Measurements from ENCODE around the gene MYLK4. TPM values are rescaled to one million over a fixed set of nuclear protein-coding genes. Genes with fewer than 3 reads are reported as not detected.

MYLK4 gene
- total RNA-seq, 1 experiment from 2014 or later, result 0.60 TPM

DNA sequence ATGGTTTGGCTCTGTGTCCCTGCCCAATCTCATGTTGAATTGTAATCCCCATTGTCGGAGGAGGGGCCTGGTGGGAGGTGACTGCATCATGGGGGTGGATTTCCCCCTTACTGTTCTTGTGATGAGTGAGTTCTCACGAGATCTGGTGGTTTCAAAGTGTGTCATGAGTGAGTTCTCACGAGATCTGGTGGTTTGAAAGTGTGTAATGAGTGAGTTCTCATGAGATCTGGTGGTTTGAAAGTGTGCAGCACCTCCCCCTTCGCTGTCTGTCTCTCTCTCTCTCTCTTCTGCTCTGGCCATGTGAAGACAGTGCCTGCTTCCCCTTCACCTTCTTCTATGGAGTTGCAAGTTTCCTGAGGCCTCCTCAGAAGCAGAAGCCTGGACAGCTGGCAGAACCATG lies 87.6 kb downstream of the MYLK4 start:
- no peak for DNase-seq (ENCODE audit: low read depth)

DNA sequence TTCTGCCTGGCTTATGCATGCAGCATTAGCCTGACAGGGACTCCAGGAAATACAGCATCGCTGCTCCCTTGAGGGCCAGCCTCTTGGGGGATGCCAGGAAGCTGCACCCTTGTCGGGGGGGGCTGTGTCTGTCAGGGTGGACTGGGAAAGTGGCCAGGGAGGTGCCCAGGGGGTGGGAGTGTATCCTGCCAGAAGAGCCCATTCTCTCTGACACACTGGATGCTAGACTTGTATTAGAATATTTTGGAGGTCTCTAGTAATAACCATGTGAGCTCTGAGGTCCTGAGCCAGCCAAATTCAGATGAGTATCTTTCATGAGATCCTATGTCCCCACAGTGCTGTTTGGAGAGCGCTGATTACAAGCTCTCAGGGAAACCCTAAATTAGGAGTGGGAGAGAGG lies 89.1 kb downstream of the MYLK4 start:
- DNase-seq (ENCODE audit: low read depth), result no peak

DNA sequence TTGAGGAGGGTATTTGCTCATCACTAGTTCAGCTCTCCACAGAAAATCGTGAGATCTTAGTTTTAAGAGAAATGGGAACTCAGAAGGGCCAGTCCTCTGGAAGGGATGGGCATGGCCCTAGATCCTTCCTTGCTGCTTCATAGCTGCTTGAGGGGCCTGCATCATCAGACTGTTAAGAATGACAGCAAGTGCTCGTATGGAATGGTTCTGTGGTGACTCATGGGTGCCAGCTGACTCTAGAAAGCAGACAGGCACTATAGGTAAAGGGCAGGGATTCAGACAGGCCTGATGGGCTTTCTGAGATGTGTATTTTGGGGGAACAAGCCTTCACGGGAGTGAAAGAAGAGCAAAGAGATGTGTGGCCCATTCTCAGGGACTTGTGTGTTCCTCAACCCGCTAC lies 90.8 kb downstream of the MYLK4 start:
- DNase-seq (ENCODE audit: low read depth), result peak; percentile 49

DNA sequence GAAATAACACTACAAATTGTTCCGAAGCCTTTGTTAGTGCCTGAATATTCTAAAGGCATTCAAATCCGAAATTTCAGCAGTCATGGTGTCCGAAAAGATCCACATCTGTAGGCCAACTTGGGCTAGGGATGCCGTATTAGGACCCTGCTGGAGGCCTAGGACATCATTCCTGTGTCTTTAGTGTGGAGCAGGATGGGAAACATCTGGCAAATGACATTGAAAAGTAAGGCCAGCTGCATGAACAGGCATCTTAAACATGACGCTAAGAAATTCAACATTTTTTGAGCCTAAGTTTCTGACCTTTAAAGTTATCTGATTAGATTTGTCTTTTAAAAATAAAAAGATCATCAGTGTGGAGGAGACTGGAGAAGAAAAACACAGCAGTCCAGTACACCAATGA lies 91.3 kb downstream of the MYLK4 start:
- no peak for DNase-seq (ENCODE audit: low read depth)

DNA sequence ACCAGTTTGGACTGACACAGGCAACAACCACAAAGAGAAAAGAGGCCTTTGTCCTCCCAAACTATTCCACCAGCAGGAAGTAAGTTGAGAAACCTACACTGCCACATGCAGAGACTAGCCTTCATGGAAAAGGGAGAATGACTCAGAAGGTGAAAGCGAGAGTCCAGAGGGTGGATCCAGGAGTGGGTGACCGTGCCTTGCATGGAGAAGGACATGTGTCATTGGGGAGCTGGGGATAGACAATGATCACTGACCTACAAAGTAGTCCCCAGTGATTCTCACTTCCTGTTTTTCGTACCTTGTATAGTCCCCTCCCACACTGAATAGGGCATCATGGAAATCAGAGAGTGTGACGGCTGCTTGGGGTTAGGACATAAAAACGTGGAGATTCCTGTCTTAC lies 91.9 kb downstream of the MYLK4 start:
- peak; percentile 63 for DNase-seq (ENCODE audit: low read depth)

DNA sequence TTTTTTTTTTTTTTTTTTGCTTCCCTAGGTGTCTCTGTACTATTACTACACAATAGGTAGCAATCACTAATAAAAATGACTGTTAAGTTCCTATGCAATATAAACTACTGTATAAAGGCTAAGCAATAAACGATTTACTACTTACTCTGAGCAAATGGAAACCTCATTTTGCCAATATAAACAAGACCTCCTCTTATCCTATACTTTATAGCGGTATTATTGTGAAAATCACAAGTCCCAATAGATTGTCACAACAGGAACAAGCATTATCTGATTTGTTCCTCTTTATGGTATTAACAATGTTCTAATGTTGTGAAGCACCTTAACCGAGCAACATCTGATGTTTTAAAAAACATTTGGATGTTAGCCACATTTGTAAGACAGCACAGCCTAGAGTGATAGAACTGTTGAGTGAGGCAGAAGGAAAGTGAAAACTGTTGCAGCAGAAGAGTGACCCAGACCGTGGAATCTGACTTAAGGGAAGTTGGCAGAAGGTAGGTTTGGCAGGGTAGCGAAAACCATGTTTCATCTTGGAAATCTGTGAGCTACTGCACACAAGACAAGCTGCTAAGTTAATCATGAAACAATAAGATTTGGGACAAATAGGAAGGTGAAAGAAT lies 94.2 kb downstream of the MYLK4 start:
- DNase-seq (ENCODE audit: low read depth), result no peak

DNA sequence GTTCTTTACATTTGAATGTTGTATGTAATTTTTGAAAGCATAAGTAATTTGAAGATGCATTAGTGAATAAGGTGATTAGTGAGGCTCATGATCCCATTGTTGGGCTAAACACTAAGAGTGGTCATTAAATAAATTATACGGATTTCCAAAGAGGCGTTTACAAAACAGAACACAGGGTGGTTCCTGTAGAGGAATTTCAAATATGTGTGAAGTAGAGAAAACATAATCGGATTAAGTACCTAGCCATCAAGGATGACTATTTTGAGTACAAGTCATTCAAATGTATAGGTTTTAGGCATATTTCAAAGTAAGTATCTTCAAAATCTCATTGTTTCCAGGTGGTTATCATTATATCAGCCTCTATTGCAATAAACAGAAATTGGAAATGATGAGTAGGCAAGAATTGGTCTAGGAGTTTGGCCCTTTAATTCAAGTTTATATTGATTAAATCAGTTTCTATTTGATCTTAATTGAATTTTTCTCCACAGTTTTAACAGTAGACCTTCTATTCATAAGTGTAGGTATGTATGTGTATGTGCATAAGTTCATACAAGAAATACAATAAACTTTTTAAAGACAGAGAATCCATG lies 94.8 kb downstream of the MYLK4 start:
- no peak for DNase-seq (ENCODE audit: low read depth)

DNA sequence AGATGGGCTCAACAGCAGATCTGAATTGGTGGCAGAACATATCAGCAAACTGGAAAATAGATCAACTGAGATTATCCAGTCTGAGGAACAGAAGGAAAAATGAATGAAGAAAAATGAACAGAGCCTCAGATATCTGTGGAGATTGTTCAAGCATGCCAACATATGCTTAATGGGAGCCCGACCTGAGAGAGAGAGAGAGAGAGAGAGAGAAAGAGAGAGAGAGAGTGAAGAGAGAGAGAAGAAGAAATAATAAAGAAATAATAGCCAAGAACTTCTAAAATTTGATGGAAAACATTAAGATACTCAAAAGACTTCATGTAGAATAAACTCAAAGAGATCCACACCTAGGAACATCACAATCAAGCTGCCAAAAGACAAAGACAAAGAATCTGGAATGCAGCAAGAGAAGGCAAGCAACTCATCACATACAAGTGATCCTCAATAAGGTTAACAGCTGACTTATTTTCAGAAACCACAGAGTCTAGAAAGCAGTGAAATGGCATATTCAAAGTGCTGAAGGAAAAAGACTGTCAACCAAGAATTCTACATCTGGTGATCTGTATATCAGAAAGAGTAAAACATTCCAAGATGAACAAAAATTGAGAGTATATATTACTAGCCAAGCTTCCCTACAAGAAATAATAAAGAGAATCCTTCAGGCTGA lies 97.2 kb downstream of the MYLK4 start:
- no peak for DNase-seq (ENCODE audit: low read depth)

DNA sequence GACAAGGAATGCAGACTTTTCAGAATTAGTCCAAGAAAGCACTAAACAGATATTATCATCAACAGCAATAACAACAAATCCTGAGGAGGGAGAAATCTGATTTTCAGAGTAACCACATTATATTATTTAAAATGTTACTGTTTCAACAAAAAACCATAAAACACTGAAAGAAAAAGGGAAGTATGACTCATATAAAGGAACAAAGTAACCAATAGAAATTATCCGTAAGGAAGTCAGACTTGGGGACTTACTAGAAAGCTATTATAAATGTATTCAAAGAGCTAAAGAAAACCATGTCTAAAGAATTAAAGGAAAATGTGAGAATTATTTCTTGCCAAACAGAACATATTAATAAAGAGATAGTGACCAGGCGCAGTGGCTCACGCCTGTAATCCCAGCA lies 98.1 kb downstream of the MYLK4 start:
- DNase-seq (ENCODE audit: low read depth), result no peak

DNA sequence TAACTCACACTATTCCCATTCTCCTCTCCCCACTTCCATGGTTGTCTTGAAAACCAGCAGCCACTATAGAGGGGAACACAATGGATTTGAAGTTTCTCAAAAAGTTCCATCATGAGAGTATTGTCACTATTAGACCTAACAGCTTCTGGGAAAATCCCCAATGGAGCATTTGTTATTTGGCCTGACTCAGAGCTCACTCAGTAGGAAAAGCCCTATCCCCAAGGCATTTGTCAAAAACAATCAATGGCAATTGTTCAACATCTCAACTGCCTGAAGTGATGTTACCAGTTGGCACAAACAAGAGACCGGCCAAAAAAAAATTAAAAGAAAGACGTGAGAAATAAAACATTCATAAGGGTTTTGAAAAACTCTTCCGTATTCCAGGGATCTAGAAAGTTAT lies 98.8 kb downstream of the MYLK4 start:
- peak; percentile 55 for DNase-seq (ENCODE audit: low read depth)

DNA sequence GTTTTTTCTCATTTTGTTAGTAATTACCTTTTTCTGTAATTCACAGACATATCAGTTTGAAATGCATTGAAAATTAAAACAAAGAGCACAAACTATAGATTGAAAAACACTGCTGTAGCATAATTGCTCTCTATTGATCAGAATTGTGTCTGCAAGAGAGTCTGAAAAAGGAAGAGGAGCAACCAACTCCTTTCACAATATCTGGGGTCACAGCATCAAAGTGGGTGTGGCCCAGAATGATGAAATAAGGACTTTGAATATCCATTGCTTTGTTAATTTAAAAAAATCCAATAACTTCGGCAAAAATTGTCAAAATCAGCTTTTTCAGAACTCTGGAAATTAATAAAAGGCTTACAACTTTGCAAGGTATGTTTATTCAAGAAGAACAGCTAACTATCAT lies 99.2 kb downstream of the MYLK4 start:
- DNase-seq (ENCODE audit: low read depth), result no peak

DNA sequence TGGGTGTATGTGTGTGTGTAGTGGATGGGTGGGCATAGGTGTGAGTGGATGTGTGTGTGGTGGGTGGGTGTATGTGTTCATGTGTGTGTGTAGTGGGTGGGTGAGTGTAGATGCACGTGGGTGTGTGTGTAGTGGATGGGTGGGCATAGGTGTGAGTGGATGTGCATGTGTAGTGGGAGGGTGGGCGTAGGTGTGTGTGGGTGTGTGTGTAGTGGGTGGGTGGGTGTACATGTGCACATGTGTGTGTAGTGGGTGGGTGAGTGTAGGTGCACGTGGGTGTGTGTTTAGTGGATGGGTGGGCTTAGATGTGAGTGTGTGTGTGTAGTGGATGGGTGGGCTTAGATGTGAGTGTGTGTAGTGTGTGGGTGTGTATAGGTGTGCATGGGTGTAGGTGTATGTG lies 104.4 kb downstream of the MYLK4 start:
- no peak for DNase-seq (ENCODE audit: low read depth)

DNA sequence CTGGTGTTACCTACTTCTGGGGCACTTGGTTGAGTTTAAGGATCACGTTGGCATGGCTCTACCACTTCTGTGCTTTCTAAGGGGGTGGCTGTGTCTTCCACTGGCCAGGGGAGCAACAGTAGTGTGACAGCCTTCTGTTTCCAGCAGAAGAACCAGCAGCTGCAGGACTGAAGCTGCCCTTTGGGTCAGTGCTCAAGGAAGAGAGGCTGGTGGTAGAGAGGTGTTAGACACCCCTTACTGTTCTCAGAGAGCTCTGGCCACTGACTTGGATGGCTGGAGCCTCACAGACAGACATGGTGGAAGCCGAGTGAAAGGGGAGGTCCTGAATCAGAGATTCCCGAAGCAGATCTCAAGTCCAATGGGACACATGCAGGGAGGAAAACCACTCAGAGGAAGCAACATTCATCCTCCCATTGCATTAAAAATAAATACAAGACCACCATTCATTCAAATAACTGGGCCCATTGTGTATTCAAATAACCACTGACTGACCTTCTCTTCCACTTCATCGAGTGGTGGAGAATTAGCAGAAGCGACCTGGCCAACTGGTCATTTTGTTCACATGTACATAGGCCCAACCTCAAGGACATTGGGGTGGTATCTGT lies 106.7 kb downstream of the MYLK4 start:
- DNase-seq (ENCODE audit: low read depth), result peak; percentile 38

DNA sequence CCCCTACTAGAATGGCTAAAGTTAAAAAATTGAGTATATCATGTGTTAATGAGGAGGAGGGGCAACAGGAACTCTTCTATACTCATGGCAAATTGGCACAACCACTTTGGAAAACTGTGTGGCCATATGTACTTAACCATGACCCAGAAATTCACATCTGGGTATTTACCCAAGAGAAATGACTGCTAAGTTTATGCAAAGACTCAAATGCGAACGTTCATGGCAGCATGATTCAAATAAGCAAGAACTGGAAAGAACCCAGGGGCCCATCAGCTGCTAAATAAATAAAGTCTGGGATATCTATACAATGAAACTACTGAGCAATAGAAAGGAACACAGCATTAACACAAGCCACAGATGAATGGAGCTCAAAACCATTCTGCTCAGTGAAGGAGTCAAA lies 107.6 kb downstream of the MYLK4 start:
- no peak for DNase-seq (ENCODE audit: low read depth)

DNA sequence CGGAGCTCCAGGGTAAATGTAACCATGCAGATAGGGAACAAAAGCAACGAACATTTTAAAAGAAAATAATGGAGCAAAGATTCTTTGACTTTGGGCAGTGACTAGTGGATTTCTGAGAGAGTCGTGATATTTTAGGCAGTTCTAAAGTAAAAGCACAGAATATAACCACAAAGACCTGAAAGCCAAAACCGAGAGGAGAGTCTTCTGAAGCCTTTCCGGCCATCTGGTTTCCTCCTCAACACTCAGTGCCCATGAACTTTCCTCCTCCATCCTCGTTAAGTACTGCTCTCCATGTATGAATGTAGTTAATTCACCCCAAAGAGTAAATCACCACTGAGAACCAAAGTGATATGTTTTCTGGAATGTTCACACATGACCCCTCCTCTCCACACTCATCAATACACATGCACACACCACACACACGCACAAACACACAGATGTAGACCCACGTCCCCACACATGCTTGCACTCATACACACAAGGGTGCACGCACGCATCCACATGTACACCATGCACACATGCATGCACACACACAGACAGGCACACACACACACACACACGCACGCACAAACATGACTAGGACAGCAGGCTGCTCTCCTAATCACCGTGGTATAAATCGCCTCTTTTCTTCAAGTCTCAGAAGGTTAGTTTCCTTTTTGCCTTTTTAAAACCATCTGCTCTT lies 109.5 kb downstream of the MYLK4 start:
- no peak for DNase-seq (ENCODE audit: low read depth)

DNA sequence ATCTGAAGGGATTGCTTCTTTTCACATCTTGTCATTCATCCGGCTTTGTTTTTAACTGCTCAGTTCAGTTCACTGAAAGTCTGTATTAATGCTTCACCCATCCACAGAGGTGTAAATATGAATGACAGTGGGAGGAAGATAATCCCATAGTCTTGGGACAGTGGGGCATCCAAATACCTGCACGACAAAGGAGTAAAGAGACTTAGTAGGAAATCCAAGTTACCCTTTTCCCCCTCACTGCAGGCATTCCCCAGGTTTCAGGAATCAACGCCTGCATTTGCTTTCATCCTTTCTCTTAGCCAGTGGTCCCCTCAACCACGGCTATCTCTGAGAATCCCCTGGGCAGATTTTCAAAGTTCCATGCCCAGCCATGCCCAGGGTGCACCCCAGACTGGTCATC lies 110.2 kb downstream of the MYLK4 start:
- DNase-seq (ENCODE audit: low read depth), result no peak

DNA sequence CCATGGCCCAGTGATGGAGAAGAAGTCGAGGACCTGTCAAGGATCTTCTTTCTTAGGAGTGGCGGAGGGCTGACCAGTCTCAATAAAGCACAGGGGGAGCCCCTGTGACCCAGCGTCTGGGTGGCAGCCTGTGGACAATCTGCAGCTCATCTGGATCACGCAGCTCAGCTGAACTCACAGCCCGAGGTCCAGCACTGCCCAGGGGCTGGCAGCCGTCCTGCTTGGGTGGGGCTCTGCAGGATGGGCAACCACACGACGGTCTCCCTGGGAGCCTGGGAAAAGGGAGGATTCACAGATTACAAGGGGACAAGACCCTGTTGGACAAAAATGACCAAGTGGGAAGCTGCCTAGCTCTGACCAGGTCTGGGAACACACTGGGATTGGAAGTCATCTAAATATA lies 110.8 kb downstream of the MYLK4 start:
- DNase-seq (ENCODE audit: low read depth), result no peak

DNA sequence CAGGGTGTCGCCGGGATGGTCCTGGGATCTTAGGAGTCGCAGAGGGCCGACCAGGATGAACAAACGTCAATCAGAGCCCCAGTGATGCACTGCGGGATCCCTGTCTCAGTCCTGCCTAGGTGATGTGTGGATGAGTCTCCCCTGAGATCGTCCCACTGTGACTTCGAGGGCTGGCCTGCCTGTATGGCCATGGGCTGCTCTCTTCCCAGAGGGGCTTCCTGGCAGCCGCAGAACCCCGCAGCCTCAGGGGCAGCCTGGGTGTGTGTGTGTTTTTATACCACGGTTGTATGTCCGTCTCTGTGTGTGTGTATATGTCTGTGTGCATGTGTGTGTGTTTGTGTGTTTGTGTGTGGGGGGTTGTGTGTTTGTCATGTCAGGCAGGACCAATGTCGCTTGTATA lies 111.6 kb downstream of the MYLK4 start:
- no peak for DNase-seq (ENCODE audit: low read depth)

DNA sequence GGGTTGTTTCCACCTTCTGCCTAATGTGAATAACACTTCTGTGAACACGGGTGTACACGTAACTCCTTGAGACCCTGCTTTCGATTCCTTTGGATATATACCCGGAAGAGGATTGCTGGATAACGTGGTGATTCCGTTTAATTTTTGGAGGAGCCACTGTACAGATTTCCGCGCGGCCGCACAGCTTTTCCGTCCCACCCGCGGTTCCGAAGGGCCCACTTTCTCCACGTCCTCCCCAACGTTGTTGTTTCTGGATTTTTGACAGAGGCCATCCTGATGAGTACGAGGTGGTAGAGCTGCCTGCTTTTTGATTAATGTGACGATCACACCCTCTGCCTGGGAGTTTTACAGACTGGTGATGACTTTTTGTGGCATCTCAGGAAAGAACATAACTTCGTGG lies 114.0 kb downstream of the MYLK4 start:
- DNase-seq (ENCODE audit: low read depth), result no peak

DNA sequence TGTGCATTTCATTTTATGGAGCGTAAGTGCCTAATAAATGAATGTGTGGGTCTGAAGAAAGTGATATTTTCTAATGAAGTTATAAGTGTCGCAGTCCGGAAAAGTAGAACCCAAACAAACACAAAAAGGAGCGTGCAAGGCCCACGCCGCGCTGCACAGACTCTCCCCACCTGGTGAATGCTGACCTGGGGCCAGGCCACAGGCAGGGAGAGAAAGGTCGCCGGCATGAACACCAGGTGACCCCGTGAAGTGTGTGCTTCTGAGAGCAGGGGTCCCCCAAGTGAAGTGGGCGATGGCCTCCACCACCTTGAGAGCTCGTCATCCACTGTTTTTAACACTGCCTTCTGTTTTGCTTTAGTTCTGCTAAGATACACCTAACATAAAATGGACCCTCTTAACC lies 114.8 kb downstream of the MYLK4 start:
- no peak for DNase-seq (ENCODE audit: low read depth)

DNA sequence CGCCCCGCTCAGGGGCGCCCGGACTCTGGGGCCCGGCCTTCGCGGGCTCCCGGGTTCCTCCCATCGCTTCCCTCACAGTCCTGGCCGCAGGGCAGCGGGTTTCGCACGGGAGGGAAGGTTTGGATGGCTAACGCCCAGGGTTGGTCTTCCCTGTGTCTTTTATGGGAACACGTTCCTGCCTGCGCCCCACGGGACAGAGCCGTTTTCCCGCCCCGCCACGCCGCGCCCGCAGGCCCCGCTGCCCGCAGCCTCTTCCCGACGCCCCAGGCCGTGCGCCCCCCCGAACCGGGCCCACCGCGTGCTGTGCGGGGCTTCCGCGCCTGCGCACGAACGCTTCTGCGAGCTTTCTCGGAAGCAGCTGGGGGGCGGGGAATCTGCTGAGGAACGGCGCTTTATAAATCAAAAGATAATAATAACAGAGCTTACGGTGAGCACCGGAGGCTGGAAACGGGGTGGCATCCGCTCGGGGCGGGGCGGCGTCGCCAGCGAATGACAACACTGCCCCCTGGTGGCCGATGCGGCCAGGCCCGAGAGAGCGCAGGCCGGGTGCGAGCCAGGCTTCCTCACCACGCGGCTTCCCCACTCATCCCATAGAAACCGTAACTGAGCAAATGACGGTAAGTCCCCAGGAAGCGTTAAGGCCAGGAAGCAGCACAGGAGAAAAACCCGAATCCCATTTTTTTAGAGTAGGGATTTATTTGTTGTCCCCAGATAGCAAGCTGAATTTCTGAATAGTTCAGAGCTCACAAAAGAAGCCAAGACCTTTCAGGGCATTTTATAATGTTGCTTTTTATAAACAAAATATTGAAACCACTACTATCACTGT lies 116.4 kb downstream of the MYLK4 start:
- peak; percentile 83 for DNase-seq (ENCODE audit: low read depth)

DNA sequence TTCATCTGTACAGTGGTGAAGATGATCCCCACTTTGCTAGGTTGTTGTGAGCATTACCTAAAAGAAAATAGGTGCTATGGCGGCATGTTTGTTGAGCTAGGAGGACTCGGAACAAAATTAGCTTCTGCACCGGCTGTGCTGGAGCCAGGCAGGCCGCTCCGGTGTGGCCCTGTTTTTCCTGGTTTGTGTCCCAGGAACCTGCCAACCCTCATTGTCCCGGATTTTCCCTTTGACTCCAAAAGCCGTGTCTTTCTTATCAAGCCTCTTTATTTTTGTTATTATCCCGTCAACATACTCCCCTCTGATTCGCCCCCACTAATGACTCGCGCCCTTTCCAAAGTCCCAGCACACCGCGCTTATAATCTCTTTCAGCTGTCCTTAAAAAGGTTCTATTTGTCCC lies 117.0 kb downstream of the MYLK4 start:
- no peak for DNase-seq (ENCODE audit: low read depth)

All from RPMI7951 (cell line).